Measurements from ENCODE around the gene ITGA6.
"Not testable (repeated sequence)": the region's sequence is repeated elsewhere in the genome, so short reads cannot be mapped to it uniquely, and the experiment has no call there.

ITGA6 gene

DNA sequence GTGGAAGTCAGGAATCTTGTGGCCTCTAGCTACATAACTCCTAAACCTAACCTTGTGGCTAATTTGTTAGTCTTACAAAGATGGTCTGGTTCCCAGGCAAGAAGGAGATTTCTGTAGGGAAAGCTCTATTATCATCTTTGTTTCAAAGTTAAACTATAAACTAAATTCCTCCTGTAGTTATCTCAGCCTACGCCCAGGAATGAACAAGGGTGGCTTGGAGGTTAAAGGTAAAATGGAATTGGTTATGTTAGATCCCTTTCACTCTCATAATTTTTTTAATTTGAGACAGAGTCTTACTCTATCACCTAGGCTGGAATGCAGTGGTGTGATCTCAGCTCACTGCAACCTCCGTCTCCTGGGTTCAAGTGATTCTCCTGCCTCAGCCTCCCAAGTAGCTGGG, 103.9 kb downstream of the ITGA6 start:
- no peak for DNase-seq

DNA sequence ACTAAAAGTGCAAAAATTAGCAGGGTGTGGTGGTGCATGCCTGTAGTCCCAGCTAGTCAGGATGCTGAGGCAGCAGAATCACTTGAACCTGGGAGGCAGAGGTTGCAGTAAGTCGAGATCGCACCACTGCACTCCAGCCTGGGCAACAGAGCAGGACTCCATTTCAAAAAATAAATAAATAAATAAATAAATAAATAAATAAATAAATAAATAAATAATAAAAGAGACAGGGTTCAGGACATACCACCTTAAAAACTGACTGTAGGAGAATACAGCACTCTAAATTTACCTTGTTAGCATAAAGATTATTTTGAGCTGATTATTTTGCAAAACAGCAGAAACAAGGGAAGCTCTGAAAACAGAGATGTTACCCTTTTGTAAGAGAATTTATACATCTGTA, 105.1 kb downstream of the ITGA6 start:
- not testable (repeated sequence) for DNase-seq

DNA sequence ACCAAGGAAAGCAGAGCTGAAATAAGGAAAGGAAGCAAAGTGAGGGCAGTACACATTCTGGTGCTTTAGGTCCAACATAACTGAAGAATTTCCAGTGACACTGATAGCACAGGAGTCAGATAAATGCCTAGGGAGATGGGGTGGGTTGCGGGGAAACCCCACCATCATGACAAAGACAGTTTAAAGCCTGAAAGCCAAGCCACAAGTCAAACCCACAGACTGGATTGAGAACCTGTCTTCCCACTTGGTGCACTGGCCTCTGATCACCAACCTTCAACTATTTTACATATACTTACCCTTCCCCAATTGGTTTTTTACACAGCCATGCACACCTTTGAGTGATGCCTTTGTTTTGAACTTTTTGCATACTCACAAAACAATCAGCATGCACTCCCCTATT, 106.3 kb downstream of the ITGA6 start:
- no peak for DNase-seq

DNA sequence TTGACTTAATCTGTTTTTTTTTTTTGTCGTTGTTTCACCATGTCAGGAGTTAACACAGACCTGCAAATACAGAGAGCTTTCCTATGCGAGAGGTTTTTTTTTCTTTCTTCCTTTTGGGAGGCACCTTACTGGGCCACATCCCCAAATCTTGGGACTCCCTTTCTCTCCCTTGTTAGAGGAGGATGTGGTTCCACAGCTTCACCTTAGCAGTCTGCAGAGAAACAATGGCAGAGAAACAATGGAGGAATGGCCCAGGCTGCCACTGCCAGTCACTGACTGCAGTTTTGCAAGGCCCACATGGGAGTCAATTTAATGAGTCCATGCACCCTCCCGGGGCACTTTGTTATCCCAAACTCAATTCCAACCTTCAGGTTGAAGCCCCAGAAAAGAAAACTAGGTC, 107.7 kb downstream of the ITGA6 start:
- no peak for DNase-seq

DNA sequence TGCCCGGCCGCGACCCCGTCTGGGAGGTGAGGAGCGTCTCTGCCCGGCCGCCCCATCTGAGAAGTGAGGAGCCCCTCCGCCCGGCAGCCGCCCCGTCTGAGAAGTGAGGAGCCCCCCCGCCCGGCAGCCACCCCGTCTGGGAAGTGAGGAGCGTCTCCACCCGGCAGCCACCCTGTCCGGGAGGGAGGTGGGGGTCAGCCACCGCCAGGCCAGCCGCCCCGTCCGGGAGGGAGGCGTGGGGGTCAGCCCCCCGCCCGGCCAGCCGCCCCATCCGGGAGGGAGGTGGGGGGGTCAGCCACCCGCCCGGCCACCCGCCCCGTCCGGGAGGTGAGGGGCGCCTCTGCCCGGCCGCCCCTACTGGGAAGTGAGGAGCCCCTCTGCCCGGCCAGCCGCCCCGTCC, 110.5 kb downstream of the ITGA6 start:
- DNase-seq = not testable (repeated sequence)

DNA sequence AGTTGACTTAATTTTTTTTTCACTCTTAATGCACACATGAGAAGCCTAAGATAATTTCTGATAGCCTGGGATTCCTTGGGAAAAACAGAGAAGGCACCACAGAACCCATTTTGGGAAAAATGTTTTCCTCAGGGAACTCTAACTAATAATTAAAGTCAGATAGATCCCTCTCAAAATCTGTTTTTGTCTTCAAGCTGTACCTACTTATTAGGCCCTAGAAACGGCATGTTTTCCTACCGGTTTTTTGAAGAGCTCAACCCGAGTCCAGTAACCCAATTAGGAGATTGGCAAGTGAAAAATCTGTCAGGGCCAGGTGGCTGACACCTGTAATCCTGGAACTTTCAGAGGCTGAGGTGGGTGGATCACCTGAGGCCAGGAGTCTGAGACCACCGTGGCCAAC, 112.4 kb downstream of the ITGA6 start:
- DNase-seq = no peak

DNA sequence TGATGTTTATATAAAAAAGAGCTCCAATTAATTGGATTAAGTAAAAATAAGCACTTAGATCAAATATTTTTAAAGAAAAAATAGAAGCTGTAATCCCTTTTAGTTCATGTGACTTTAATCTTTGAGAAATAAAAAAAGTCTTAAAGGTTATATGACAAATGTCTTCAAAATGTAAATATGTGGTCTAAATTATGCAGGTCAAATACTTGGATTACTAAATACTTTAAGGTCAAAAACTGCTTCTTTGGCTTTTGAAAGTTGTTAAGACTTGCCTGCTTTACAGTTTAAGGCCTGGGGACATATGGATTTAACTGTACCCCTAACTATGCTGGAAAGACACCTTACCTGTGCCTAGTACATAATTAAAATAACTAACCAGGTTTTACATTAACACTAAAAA, 113.0 kb downstream of the ITGA6 start:
- DNase-seq = no peak

DNA sequence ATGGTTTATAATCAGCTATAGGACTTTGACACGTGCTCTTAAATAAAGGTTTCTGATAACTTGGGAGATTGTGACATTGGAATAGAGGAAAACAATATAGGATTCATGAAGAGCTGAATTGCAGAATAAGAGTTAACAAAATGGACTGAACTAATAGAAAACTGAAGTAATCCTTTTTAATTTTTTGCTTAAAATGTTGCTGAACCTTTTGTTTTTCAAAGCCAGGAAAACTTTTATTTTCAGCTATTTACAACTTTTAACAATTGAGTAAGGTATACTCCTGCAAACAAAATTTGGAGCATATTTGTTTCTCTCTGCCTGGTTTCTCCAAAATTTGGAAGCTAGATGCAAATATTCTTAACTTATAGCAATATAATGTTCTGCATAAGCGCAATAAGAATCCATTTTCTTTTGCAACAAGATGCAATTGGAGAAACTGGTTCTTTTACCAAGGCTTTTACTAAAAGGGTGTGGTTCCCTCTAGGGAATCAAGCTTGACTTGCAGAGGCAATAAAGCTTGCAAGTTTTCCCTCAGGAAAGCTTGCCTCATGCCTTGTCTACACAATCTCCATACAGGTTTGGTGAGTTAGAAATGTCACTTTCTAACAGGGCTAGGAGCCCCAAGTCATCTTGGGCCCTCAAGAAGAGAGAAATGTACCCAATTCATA, 118.2 kb downstream of the ITGA6 start:
- no peak for DNase-seq

DNA sequence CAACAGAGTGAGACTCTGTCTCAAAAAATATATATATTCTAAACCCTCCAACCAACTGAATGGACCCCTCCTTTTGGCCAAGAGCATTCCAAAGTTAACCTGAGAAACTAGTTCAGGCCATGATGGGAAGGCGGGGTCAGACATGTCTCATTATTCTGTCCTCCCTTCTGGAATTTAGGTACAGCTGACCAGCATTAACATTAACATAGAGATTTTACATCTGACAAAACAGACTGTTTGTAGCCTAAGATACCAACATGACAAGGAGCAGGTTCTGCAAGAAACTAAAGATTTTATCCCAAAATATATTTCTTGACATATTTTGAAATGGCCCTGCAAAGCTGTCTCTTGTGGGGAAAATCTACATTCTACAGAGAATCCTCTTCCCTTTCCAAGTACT, 121.7 kb downstream of the ITGA6 start:
- no peak for DNase-seq

DNA sequence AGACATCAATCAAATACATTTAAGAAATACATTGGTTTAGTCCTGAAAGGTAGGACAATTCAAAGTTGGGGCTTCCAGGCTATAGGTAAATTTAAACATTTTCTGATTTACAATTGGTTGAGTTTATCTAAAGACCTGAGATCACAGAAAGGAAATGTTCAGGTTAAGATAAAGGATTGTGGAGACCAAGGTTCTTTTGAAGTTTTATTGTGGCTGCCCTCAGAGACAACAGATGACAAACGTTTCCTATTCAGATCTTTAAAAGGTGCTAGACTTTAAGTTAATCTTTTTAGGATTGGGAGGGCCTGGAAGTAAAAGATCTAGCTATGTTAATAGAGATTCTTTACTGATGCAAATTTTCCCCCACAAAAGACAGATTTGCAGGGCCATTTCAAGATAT, 122.4 kb downstream of the ITGA6 start:
- DNase-seq = not testable (repeated sequence)

DNA sequence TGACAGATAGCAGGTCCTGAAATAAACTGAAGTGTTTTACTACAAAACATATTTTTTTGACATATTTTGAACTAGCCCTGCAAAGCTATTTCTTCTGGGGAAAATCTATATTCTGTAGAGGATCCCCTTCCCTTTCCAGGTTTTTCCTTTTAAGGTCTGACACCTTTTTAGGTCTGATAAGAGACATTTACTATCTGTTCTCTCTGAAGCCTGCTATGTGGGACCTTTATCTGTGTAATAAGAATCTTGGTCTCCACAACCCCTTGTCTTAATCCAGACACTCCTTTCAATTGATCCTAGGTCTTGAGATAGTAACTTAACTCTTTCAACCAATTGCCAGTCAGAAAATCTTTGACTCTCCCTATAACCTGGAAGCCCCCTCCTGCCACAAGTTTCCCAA, 123.0 kb downstream of the ITGA6 start:
- DNase-seq = no peak

DNA sequence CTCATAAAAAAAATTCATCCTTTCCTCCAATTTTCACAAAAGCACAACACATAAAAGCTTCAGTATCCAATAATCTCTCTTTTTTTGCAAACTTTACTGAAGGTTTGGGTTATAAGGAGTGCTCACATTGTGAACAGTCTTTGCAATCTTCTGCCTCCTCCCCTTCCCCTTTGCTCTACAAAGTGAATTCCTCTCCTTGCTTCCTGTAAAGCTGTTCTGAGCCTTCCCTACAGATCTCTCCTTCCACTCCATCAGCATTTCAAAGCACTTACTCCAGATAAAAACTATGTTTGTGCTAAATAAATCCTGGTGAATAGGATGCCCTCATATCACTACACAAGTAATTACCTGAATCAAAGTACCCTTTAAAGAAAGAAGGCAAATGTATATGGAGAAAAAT, 123.9 kb downstream of the ITGA6 start:
- peak in 1 of 2 donors; percentile 20 for DNase-seq

DNA sequence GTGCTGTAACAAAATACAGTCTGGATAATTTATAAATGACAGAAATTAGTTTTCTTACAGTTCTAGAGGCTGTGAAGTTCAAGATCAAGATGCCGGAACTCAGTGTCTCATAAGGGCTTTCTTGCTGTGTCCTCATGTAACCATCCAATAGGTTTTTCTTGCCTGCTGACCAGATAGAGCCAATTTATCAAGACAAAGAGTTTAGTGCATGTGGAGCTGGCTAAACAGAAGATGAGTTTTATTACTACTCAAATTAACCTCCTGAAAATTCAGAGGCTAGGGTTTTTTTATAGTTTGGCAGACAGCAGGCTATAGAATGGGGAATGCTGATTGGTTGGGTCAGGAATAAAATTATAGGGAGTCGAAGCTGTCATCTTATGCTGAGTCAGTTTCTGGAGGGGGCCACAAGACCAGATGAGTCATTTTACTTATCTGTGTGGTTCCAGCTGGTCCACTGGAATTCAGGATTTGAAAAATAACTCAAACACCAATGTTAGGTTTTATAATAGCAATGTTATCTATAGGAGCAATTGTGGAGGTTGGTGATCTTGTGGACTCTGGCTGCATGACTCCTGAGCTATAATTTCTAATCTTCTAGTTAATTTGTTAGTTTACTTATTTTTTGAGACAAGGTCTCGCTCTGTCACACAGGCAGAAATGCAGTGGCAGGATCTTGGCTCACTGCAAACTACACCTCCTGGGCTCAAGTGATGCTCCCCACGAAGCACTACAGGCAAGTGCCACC, 125.3 kb downstream of the ITGA6 start:
- DNase-seq = peak in 1 of 2 donors; percentile 56

DNA sequence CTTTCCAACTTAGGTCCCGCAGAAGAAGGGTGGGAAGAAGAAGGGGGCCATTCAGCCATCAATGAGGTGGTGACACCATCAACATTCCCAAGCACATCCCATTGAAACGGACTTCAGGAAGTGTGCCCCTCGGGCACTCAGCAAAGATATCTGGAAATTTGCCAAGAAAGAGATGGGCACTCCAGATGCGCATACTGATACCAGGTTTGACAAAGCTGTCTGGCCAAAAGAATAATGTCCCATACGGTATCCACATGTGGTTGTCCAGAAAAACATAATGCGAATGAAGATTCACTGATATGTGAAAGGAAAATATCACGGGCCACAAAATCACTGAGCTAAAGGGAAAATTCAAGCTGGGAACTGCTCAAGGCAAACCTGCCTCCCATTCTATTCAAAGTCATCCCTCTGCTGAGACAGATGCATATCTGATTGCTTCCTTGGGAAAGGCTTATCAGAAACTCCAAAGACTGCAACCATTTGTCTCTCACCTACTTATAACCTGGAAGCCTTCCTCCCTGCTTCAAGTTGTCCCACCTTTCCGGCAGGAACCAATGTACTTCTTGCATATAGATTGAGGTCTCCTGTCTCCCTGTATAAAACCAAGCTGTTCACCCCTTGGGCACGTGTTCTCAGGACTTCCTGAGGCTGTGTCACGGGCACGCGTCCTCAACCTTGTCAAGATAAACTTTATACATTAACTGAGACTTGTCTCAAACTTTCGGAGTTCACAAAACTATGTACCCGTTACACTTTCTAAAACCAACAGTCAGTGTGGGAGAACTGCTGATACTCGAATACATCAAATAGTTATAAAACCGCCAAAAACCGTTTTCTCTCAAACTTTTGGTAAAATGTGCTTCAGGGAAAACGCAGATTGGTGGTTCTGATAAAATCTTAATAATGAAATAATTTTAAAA, 127.2 kb downstream of the ITGA6 start:
- peak in 1 of 2 donors; percentile 38 for DNase-seq

DNA sequence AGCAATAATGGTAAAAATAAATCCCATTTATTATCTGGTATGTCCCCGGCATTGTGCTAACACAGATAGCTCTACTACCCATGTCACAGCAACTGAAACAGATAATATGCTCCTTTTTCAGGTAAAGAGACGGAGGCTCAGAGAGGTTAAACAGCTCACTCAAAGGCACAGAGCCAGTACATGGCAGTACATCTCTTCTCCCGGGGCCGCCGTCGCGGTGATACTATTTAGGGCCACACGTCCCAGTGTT, 127.8 kb downstream of the ITGA6 start:
- no peak for DNase-seq
